HCT116 (cell line): ENCODE measurements around the gene CCDC137. TPM values are rescaled to one million over a fixed set of nuclear protein-coding genes. Genes with fewer than 3 reads are reported as not detected.

Experiments
- ATAC-seq: fragments of 200-7000 bp; cut with Tn5 transposase; 2 replicates; pipeline ENCODE4 v1.9.1; 2020; ENCODE audit warnings: mild to moderate bottlenecking, moderate library complexity
- BruUV-seq: library from RNA; stranded (reverse); fragments of 400-500 nt; replicated peaks from 2 replicates; lab custom pipeline; 2021; lab: Mats Ljungman, UMichigan
- CTCF ChIA-PET: fragments of 300-600 bp; sonication (Branson Sonifier 250); formaldehyde crosslinking; loops from one replicate; lab custom pipeline; 2021; ENCODE audit warnings: antibody characterized with exemption; lab: Charles Lee
- POLR2A ChIA-PET: fragments of 300-600, 350-600 bp; sonication (Branson Sonifier 250); formaldehyde crosslinking; loops from one replicate; lab custom pipeline; 2021; ENCODE audit warnings: antibody characterized with exemption; lab: Charles Lee
- RAD21 ChIA-PET, 2 experiments: fragments of 300-600 bp; sonication (Branson Sonifier 250); formaldehyde crosslinking; loops; one replicate each; lab custom pipeline; 2023; ENCODE audit warnings: low total read pairs in 2 of 2; ENCODE audit not compliant: uncharacterized antibody in 2 of 2, unreplicated experiment in 2 of 2, low non-redundant PET in 1 of 2; lab: Charles Lee
- DNase-seq: peaks from one replicate; pipeline ENCODE4 v3.0.0-alpha.2; 2010; ENCODE audit warnings: low read depth, low spot score
- H2AFZ ChIP-seq: fragments of 200-600 bp; shearing (Covaris generic), sonication (generic); 2 replicates; pipeline ENCODE4 v1.6.1; 2017; ENCODE audit warnings: low read depth, mixed run types, mixed read lengths, antibody characterized with exemption, low read length; ENCODE audit not compliant: poor library complexity, severe bottlenecking
- H3K27ac ChIP-seq: 2 replicates; pipeline ENCODE4 v1.5.1; 2012; ENCODE audit warnings: low read depth, low read length
- H3K27me3 ChIP-seq: fragments of 200-600 bp; sonication (generic); 2 replicates; pipeline ENCODE4 v1.6.1; 2016; ENCODE audit warnings: mixed run types, low read length, mixed read lengths; ENCODE audit not compliant: insufficient read depth
- H3K36me3 ChIP-seq, 2 experiments: fragments of 200-500 bp in 1 of 2; fragments of 200-600 bp in 1 of 2; sonication (Bioruptor generic) in 1 of 2; sonication (generic) in 1 of 2; 2 replicates each; pipeline versions ENCODE4 v1.5.1 to v1.6.1; 2014 to 2016; ENCODE audit warnings: low read length in 2 of 2, inconsistent platforms in 1 of 2, mixed read lengths in 1 of 2, mixed run types in 1 of 2; ENCODE audit not compliant: insufficient read depth in 2 of 2, control insufficient read depth in 1 of 2
- H3K4me1 ChIP-seq, 2 experiments: fragments of 200-600 bp in 1 of 2; sonication (generic) in 1 of 2; 2 replicates each; pipeline versions ENCODE4 v1.5.1 to v1.6.1; 2012 to 2017; ENCODE audit warnings: low read length in 2 of 2, inconsistent platforms in 1 of 2, mild to moderate bottlenecking in 1 of 2, mixed read lengths in 1 of 2, mixed run types in 1 of 2, moderate library complexity in 1 of 2; ENCODE audit not compliant: insufficient read depth in 2 of 2, control insufficient read depth in 1 of 2
- H3K4me2 ChIP-seq: fragments of 200-600 bp; sonication (generic); 2 replicates; pipeline ENCODE4 v1.6.1; 2017; ENCODE audit warnings: mixed run types, low read length, mixed read lengths
- H3K4me3 ChIP-seq, 2 experiments: fragments of 200-600 bp in 1 of 2; sonication (generic) in 1 of 2; replicated peaks in 1 of 2; 2 replicates each; pipeline ENCODE4 v1.5.1; 2011 to 2016; ENCODE audit warnings: low read length in 2 of 2, control low read depth in 1 of 2, low read depth in 1 of 2, mild to moderate bottlenecking in 1 of 2, mixed read lengths in 1 of 2, mixed run types in 1 of 2
- H3K79me2 ChIP-seq: fragments of 200-600 bp; sonication (generic); 2 replicates; pipeline ENCODE4 v1.6.1; 2017; ENCODE audit warnings: mild to moderate bottlenecking, mixed run types, low read length, moderate library complexity, mixed read lengths; ENCODE audit not compliant: insufficient read depth
- H3K9ac ChIP-seq: fragments of 200-600 bp; sonication (generic); 2 replicates; pipeline ENCODE4 v1.6.1; 2016; ENCODE audit warnings: low read length, mixed read lengths
- H3K9me2 ChIP-seq: fragments of 200-600 bp; sonication (generic), shearing (Covaris generic); 2 replicates; pipeline ENCODE4 v1.6.1; 2017; ENCODE audit warnings: mixed run types, mild to moderate bottlenecking, moderate library complexity; ENCODE audit not compliant: insufficient read depth
- H3K9me3 ChIP-seq, 2 experiments: fragments of 200-500 bp in 1 of 2; fragments of 200-600 bp in 1 of 2; sonication (Bioruptor generic) in 1 of 2; sonication (generic) in 1 of 2; 2 replicates each; pipeline ENCODE4 v1.6.1; 2014 to 2017; ENCODE audit warnings: low read length in 2 of 2, mixed read lengths in 2 of 2, inconsistent platforms in 1 of 2, low read depth in 1 of 2, mild to moderate bottlenecking in 1 of 2, mixed run types in 1 of 2, moderate library complexity in 1 of 2; ENCODE audit not compliant: control insufficient read depth in 1 of 2, insufficient read depth in 1 of 2
- H4K20me1 ChIP-seq: fragments of 200-600 bp; sonication (generic), shearing (Covaris generic); 2 replicates; pipeline ENCODE4 v1.6.1; 2017; ENCODE audit warnings: mixed run types, mild to moderate bottlenecking, moderate library complexity; ENCODE audit not compliant: insufficient read depth
- ATF3 ChIP-seq: IDR thresholded peaks from 2 replicates; pipeline ENCODE4 v1.6.1; 2012
- CBX3 ChIP-seq: IDR thresholded peaks from 2 replicates; pipeline ENCODE4 v1.6.1; 2012; ENCODE audit warnings: low read depth
- CTCF ChIP-seq, 3 experiments: fragments of 200-600 bp in 1 of 3; sonication (generic) in 1 of 3; IDR thresholded peaks in 2 of 3; conservative IDR thresholded peaks in 1 of 3; 2 replicates each; pipeline ENCODE4 v1.5.1; 2012 to 2017; ENCODE audit warnings: low read depth in 2 of 3, low read length in 2 of 3, antibody characterized with exemption in 1 of 3, borderline replicate concordance in 1 of 3, control low read depth in 1 of 3, mild to moderate bottlenecking in 1 of 3, mixed read lengths in 1 of 3, mixed run types in 1 of 3, moderate library complexity in 1 of 3; ENCODE audit not compliant: insufficient read depth in 1 of 3
- ELF1 ChIP-seq: IDR thresholded peaks from 2 replicates; pipeline ENCODE4 v1.6.1; 2012; ENCODE audit warnings: low read depth, borderline replicate concordance
- FOSL1 ChIP-seq: IDR thresholded peaks from 2 replicates; pipeline ENCODE4 v1.6.1; 2012; ENCODE audit warnings: low read depth
- MAX ChIP-seq: IDR thresholded peaks from 2 replicates; pipeline ENCODE4 v1.6.1; 2012
- POLR2A ChIP-seq: IDR thresholded peaks from 2 replicates; pipeline ENCODE4 v1.7.0; 2011; ENCODE audit warnings: borderline replicate concordance; ENCODE audit not compliant: insufficient read depth, insufficient read length; ENCODE audit errors: extremely low read depth
- POLR2AphosphoS5 ChIP-seq: IDR thresholded peaks from 2 replicates; pipeline ENCODE4 v1.6.1; 2011; ENCODE audit warnings: mild to moderate bottlenecking, low read depth, low read length, moderate library complexity
- SIN3A ChIP-seq: IDR thresholded peaks from 2 replicates; pipeline ENCODE4 v1.6.1; 2012; ENCODE audit warnings: low read depth
- SP1 ChIP-seq: IDR thresholded peaks from 2 replicates; pipeline ENCODE4 v1.6.1; 2012; ENCODE audit warnings: low read depth
- SRF ChIP-seq: IDR thresholded peaks from 2 replicates; pipeline ENCODE4 v1.6.1; 2012; ENCODE audit warnings: low read depth
- YY1 ChIP-seq: IDR thresholded peaks from 2 replicates; pipeline ENCODE4 v1.6.1; 2011; ENCODE audit warnings: low read length, low read depth, moderate library complexity, mild to moderate bottlenecking; ENCODE audit not compliant: insufficient replicate concordance; ENCODE audit errors: extremely low read depth
- ZFX ChIP-seq: fragments of 450-650 bp; IDR thresholded peaks from 2 replicates; pipeline ENCODE4 v1.6.1; 2017
- intact Hi-C: fragments of 100-400 bp; cut with micrococcal nuclease; formaldehyde crosslinking; loops from 2 replicates; pipeline ENCODE4 v1.10.0; 2022
- total RNA-seq: library from RNA; stranded (reverse); gene quantifications from one replicate; pipeline ENCODE4 v1.2.1, GENCODE V29; 2021; ENCODE audit not compliant: unreplicated experiment

The CCDC137 gene
- total RNA-seq, 1 experiment from 2014 or later, result 77.5 TPM

GRCh38 chr17:81651692-81652091, 14.8 kb upstream of the CCDC137 start:
- no peak for DNase-seq
- peaks cover 7 to 19% of the 10 kb centered on the region in 2 experiments; a peak in 3 of 4 replicates for H3K4me1 ChIP-seq
- H3K27ac ChIP-seq, result no peak overlapping the region; the same call in 1 of the 2 replicates
- H3K79me2 ChIP-seq, result no peaks in the 10 kb centered on the region
- CTCF ChIA-PET, result no interaction called here
- peak overlapping the region; percentile 49 for H3K4me2 ChIP-seq
- H3K9me3 ChIP-seq, result peaks cover 0 to 5% of the 10 kb centered on the region in 2 experiments; a peak in 1 of 4 replicates
- H4K20me1 ChIP-seq, result no peaks in the 10 kb centered on the region
- no peaks in the 10 kb centered on the region for H3K36me3 ChIP-seq
- BruUV-seq, result no TSS peak
- TF ChIP-seq CTCF (IDR thresholded peaks at IDR 0.05 in 2 of 3, conservative IDR thresholded peaks at IDR 0.05 in 1 of 3; ENCODE audit: borderline replicate concordance in 1 of 3, insufficient read depth in 1 of 3, low read depth in 2 of 3, low read length in 2 of 3) (no peak), ZFX (no peak), SRF (no peak), SP1 (no peak), POLR2A (no peak), ATF3 (no peak), CBX3 (no peak), POLR2AphosphoS5 (no peak), SIN3A (no peak), YY1 (no peak), ELF1 (no peak), MAX (no peak), FOSL1 (no peak)
- TF ChIP-seq, all 23 proteins: peak for 0
- intact Hi-C loops, result no loop called here
- RAD21 ChIA-PET, result no interaction called here
- ATAC-seq, result peak; percentile 78
- Histone ChIP-seq H3K4me3 (no peak overlapping the region), H3K27me3 (no peaks in the 10 kb centered on the region), H3K9ac (no peak overlapping the region), H3K9me2 (no peaks in the 10 kb centered on the region), H2AFZ (no peak overlapping the region)
- POLR2A ChIA-PET, result no interaction called here
